Mesendoderm (in vitro differentiated cells): Measurements from ENCODE around the gene MGAT5B.

ENCODE experiments used
- DNase-seq: peaks from one replicate; pipeline ENCODE4 v3.0.0; 2013
- H2AK5ac ChIP-seq: 2 replicates; pipeline ENCODE4 v1.6.1; 2013; ENCODE audit warnings: low read length, inconsistent platforms
- H2BK120ac ChIP-seq: 2 replicates; pipeline ENCODE4 v1.6.1; 2013; ENCODE audit warnings: low read depth, mild to moderate bottlenecking, low read length, moderate library complexity, mixed read lengths
- H2BK15ac ChIP-seq: replicated peaks from 2 replicates; pipeline ENCODE4 v1.6.1; 2013; ENCODE audit warnings: low read depth, mild to moderate bottlenecking, moderate library complexity
- H2BK5ac ChIP-seq: 2 replicates; pipeline ENCODE4 v1.6.1; 2013; ENCODE audit warnings: low read length, inconsistent platforms
- H3K18ac ChIP-seq: 2 replicates; pipeline ENCODE4 v1.6.1; 2013; ENCODE audit warnings: mild to moderate bottlenecking, low read length, mixed read lengths
- H3K23ac ChIP-seq: one replicate; pipeline ENCODE4 v1.6.1; 2013; ENCODE audit warnings: low read length
- H3K27ac ChIP-seq: 2 replicates; pipeline ENCODE4 v1.5.1; 2013; ENCODE audit warnings: low read depth, mild to moderate bottlenecking, inconsistent platforms, low read length, moderate library complexity
- H3K27me3 ChIP-seq: 2 replicates; pipeline ENCODE4 v1.6.1; 2013; ENCODE audit warnings: low read length, control low read depth, mild to moderate bottlenecking, inconsistent platforms; ENCODE audit not compliant: insufficient read depth, poor library complexity
- H3K36me3 ChIP-seq: 2 replicates; pipeline ENCODE4 v1.6.1; 2013; ENCODE audit warnings: low read length, inconsistent platforms; ENCODE audit not compliant: control insufficient read depth, insufficient read depth
- H3K4ac ChIP-seq: one replicate; pipeline ENCODE4 v1.6.1; 2013; ENCODE audit warnings: low read depth, mild to moderate bottlenecking, low read length, moderate library complexity
- H3K4me1 ChIP-seq: 2 replicates; pipeline ENCODE4 v1.6.1; 2013; ENCODE audit warnings: low read depth, low read length, inconsistent platforms; ENCODE audit not compliant: control insufficient read depth
- H3K4me2 ChIP-seq: 2 replicates; pipeline ENCODE4 v1.6.1; 2013; ENCODE audit warnings: low read length
- H3K4me3 ChIP-seq: 2 replicates; pipeline ENCODE4 v1.5.1; 2013; ENCODE audit warnings: mild to moderate bottlenecking, low read length
- H3K56ac ChIP-seq: one replicate; pipeline ENCODE4 v1.6.1; 2013; ENCODE audit warnings: low read length
- H3K79me1 ChIP-seq: 2 replicates; pipeline ENCODE4 v1.6.1; 2013; ENCODE audit warnings: low read length, inconsistent platforms
- H3K79me2 ChIP-seq: 2 replicates; pipeline ENCODE4 v1.6.1; 2013; ENCODE audit warnings: mild to moderate bottlenecking, low read length; ENCODE audit not compliant: control insufficient read depth, insufficient read depth
- H3K9ac ChIP-seq: 2 replicates; pipeline ENCODE4 v1.6.1; 2013; ENCODE audit warnings: low read length, inconsistent platforms
- H4K5ac ChIP-seq: one replicate; pipeline ENCODE4 v1.6.1; 2013; ENCODE audit warnings: low read length
- H4K8ac ChIP-seq: one replicate; pipeline ENCODE4 v1.6.1; 2013; ENCODE audit warnings: low read depth, mild to moderate bottlenecking, control low read depth, low read length, moderate library complexity
- WGBS: extraction: QIAGEN DNeasy Blood & Tissue Kit; methylation state at CpG from one replicate; pipeline ENCODE4 v1.1.7; 2013; ENCODE audit warnings: low lambda C conversion rate, missing lambda C conversion rate; ENCODE audit not compliant: insufficient coverage; ENCODE audit errors: extremely low coverage; 5-methylcytosine and 5-hydroxymethylcytosine counted together

The MGAT5B gene

GRCh38 chr17:76921340-76922036 is 53.3 kb downstream of the MGAT5B start:
- no CpG with 5 or more reads among the region's 12 CpGs for WGBS
- Histone ChIP-seq H3K36me3 (no peaks in the 10 kb centered on the region), H4K8ac (no peak overlapping the region), H3K56ac (no peak overlapping the region), H3K27ac (no peak overlapping the region), H3K9ac (no peak overlapping the region), H3K4me1 (peaks cover 4% of the 10 kb centered on the region), H3K79me1 (no peaks in the 10 kb centered on the region), H2BK120ac (no peak overlapping the region), H3K18ac (no peak overlapping the region), H3K23ac (no peak overlapping the region), H2AK5ac (no peak overlapping the region), H3K79me2 (no peaks in the 10 kb centered on the region), H2BK15ac (no peak overlapping the region), H4K5ac (no peak overlapping the region), H3K27me3 (no peaks in the 10 kb centered on the region), H2BK5ac (no peak overlapping the region), H3K4me3 (no peak overlapping the region), H3K4me2 (no peak overlapping the region), H3K4ac (no peak overlapping the region)
- DNase-seq, result no peak

- Histone ChIP-seq H3K4me3 (no peak overlapping the region), H3K27me3 (no peaks in the 10 kb centered on the region), H3K4me2 (no peak overlapping the region), H3K27ac (no peak overlapping the region), H4K8ac (no peak overlapping the region), H3K9ac (no peak overlapping the region), H3K18ac (no peak overlapping the region), H4K5ac (no peak overlapping the region), H3K36me3 (no peaks in the 10 kb centered on the region), H3K56ac (no peak overlapping the region), H3K23ac (no peak overlapping the region), H2BK15ac (no peak overlapping the region), H3K4ac (no peak overlapping the region), H2BK5ac (no peak overlapping the region), H2BK120ac (no peak overlapping the region), H3K4me1 (peaks cover 4% of the 10 kb centered on the region), H3K79me2 (no peaks in the 10 kb centered on the region), H2AK5ac (no peak overlapping the region), H3K79me1 (no peaks in the 10 kb centered on the region)
- no peak for DNase-seq
- no CpG with 5 or more reads among the region's 1 CpG for WGBS
These were observed 53.9 kb downstream of the MGAT5B start for GRCh38 chr17:76922084-76922483.

- Histone ChIP-seq H3K18ac (no peak overlapping the region), H2BK120ac (no peak overlapping the region), H3K56ac (no peak overlapping the region), H3K4me1 (peaks cover 4% of the 10 kb centered on the region), H3K4me3 (no peak overlapping the region), H4K8ac (no peak overlapping the region), H2BK5ac (no peak overlapping the region), H3K4me2 (no peak overlapping the region), H3K4ac (no peak overlapping the region), H3K79me2 (no peaks in the 10 kb centered on the region), H4K5ac (no peak overlapping the region), H3K79me1 (no peaks in the 10 kb centered on the region), H3K27me3 (no peaks in the 10 kb centered on the region), H2BK15ac (no peak overlapping the region), H3K27ac (no peak overlapping the region), H3K23ac (no peak overlapping the region), H3K36me3 (no peaks in the 10 kb centered on the region), H3K9ac (no peak overlapping the region), H2AK5ac (no peak overlapping the region)
- no CpG with 5 or more reads among the region's 13 CpGs for WGBS
- no peak for DNase-seq
These were observed 54.8 kb downstream of the MGAT5B start for GRCh38 chr17:76922967-76923366.

GRCh38 chr17:76923491-76923890 is 55.3 kb downstream of the MGAT5B start:
- Histone ChIP-seq H3K4me1 (peaks cover 4% of the 10 kb centered on the region), H3K79me2 (no peaks in the 10 kb centered on the region), H3K9ac (no peak overlapping the region), H3K4ac (no peak overlapping the region), H3K18ac (no peak overlapping the region), H3K56ac (no peak overlapping the region), H4K8ac (no peak overlapping the region), H2AK5ac (no peak overlapping the region), H3K4me3 (no peak overlapping the region), H3K4me2 (no peak overlapping the region), H2BK15ac (no peak overlapping the region), H3K27me3 (no peaks in the 10 kb centered on the region), H3K23ac (no peak overlapping the region), H2BK120ac (no peak overlapping the region), H3K36me3 (no peaks in the 10 kb centered on the region), H3K79me1 (no peaks in the 10 kb centered on the region), H2BK5ac (no peak overlapping the region), H4K5ac (no peak overlapping the region), H3K27ac (no peak overlapping the region)
- WGBS, result no CpG with 5 or more reads among the region's 13 CpGs
- DNase-seq, result no peak

- Histone ChIP-seq H3K4me1 (peaks cover 4% of the 10 kb centered on the region), H2BK15ac (no peak overlapping the region), H3K36me3 (no peaks in the 10 kb centered on the region), H2AK5ac (no peak overlapping the region), H3K4me3 (no peak overlapping the region), H3K18ac (no peak overlapping the region), H3K23ac (no peak overlapping the region), H4K8ac (no peak overlapping the region), H3K27me3 (no peaks in the 10 kb centered on the region), H3K79me1 (no peaks in the 10 kb centered on the region), H2BK5ac (no peak overlapping the region), H4K5ac (no peak overlapping the region), H3K4me2 (no peak overlapping the region), H3K27ac (no peak overlapping the region), H2BK120ac (no peak overlapping the region), H3K4ac (no peak overlapping the region), H3K9ac (no peak overlapping the region), H3K79me2 (no peaks in the 10 kb centered on the region), H3K56ac (no peak overlapping the region)
- no peak for DNase-seq
- no CpG with 5 or more reads among the region's 32 CpGs for WGBS
These were observed 56.4 kb downstream of the MGAT5B start for GRCh38 chr17:76924345-76925342.
